PFSK-1 (cell line): Measurements from ENCODE around the gene LMX1A. TPM values are rescaled to one million over a fixed set of nuclear protein-coding genes. Genes with fewer than 3 reads are reported as not detected.

Experiments
- FOXP2 ChIP-seq: optimal IDR thresholded peaks from 2 replicates; pipeline ENCODE3; 2011; ENCODE audit warnings: borderline replicate concordance, control low read depth, inconsistent platforms; ENCODE audit not compliant: insufficient read depth; ENCODE audit errors: extremely low read length, extremely low read depth
- POLR2AphosphoS5 ChIP-seq: IDR thresholded peaks from 2 replicates; pipeline ENCODE4 v1.6.1; 2012; ENCODE audit warnings: low read depth, mild to moderate bottlenecking, control low read depth, low read length, moderate library complexity
- REST ChIP-seq, 2 experiments: IDR thresholded peaks; 2 replicates each; pipeline versions ENCODE4 v1.6.1 to v1.8.0; 2011 to 2012; ENCODE audit warnings: low read depth in 2 of 2, low read length in 2 of 2, control low read depth in 1 of 2, inconsistent platforms in 1 of 2, mild to moderate bottlenecking in 1 of 2, moderate library complexity in 1 of 2; ENCODE audit not compliant: insufficient read depth in 1 of 2
- SIN3A ChIP-seq: IDR thresholded peaks from 2 replicates; pipeline ENCODE4 v1.6.1; 2012; ENCODE audit warnings: mild to moderate bottlenecking, low read length, moderate library complexity, borderline replicate concordance; ENCODE audit not compliant: insufficient read depth
- TAF1 ChIP-seq: IDR thresholded peaks from 2 replicates; pipeline ENCODE4 v1.6.1; 2012; ENCODE audit warnings: low read length, control low read depth, borderline replicate concordance; ENCODE audit not compliant: insufficient read depth
- polyA plus RNA-seq: library from polyadenylated mRNA; unstranded; fragments of >200 nt; gene quantifications from one replicate; pipeline ENCODE4 v1.2.1, GENCODE V29; 2012; ENCODE audit warnings: low read depth, missing spikeins; ENCODE audit not compliant: insufficient read length

Gene LMX1A
- polyA plus RNA-seq, result not detected

DNA sequence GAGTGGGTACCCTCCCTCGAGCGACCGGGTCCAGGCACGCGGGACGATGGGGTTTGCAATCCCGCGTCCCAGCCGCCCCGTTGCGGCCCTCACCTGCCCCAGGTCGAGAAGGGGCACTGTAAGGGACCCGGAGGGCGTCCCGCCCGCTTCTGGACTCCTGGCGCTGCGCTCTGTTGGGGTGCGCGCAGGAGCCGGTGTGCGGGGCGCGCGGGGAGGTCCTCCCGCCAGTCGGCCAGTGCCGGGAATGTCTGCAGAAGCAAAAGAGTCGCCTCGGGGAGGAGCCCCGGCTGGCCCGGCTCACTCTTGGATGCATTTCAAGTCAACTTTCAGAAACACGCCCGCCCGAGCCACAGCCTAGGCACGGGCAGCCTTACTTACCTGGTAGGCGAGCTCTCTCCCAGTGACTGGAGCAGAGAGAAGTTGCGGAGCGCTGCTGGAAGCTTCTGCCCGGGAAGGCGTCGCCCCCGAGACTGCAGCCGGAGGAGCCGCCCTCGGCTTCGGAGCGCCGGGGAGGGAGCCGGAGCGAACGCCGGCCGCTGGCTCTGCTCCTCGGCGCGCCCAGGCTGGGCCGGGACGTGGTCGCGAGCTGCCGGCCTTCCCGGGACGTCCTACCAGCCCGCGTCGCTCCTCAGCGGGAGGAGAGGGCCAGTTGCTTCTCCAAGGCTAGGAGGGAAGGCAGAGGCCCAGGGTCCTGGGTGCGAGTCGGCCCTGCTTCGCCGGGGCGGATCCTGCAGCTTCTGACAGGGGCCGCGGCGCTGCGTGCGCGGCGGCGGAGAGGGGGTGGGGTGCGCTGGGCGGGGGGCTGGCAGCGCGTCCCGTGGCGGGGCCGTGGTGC is at the start of gene LMX1A:
Gene LMX1A, minus strand, starts transcription at position 739 of the 835 bp plus-strand sequence. CDS start 1,156 bp downstream, outside the sequence.
- TF ChIP-seq FOXP2 (no peak), TAF1 (no peak), REST (IDR thresholded peaks at IDR 0.05; ENCODE audit: insufficient read depth in 1 of 2, low read depth in 2 of 2, low read length in 2 of 2) (no peak), POLR2AphosphoS5 (no peak), SIN3A (no peak)

DNA sequence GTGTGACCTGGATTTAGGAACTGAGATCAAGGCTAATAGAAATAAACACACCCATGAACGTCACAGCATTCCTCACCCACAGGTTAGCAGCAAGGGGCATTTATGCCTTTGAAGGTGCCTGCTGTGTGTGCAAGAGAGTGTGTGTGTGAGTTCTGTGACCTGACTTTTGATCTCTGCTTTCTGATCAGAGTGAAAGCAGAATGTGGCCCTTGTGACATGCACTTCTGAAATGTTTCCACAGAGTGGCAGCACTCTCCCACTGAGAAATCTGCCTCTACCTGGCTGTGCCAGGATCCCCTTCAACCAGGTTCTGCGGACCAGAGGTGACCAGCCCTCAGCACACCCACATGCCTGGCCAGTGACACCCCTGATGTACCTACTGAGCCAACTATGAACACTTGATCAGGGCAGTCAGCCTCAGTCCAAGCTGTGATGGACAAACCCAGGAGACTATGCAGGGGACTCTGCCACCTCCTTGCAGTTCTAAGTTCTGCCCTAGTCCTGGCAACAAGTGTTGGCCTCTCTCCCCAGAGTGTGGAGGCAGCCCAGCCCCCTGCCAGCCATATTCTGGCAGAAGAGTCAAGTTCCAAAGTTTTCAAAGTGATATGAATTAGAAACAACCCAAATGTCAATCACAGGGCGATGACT is 47.4 kb upstream of the LMX1A start:
- no peak for TF ChIP-seq SIN3A
- no peak for TF ChIP-seq TAF1
- no peak for TF ChIP-seq FOXP2
- no peak for TF ChIP-seq REST (IDR thresholded peaks at IDR 0.05; ENCODE audit: insufficient read depth in 1 of 2, low read depth in 2 of 2, low read length in 2 of 2)
- no peak for TF ChIP-seq POLR2AphosphoS5

DNA sequence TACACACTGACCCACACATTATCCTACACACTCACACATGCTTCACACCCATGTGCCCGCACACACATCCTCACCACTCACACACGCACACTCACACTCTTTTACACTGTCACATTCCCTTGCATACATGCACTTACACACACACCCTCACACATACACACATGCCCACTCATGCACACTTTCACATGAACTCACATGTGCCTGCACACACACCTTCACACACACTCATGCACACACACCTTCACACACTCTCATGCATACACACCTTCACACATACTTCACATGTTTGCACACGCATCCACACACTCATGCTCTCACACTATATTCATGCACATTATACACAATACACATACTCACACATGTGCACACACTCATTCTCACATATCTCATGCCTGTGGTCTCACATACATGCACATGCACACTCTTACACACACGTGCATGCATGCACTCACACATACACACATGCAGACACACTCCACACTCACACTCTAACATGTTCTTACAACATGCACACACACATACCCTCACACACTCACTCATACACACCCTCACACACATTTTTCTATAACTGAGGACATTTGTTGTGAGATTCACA is 46.1 kb upstream of the LMX1A start:
- no peak for TF ChIP-seq FOXP2
- TF ChIP-seq POLR2AphosphoS5, result no peak
- TF ChIP-seq SIN3A, result no peak
- TF ChIP-seq TAF1, result no peak

DNA sequence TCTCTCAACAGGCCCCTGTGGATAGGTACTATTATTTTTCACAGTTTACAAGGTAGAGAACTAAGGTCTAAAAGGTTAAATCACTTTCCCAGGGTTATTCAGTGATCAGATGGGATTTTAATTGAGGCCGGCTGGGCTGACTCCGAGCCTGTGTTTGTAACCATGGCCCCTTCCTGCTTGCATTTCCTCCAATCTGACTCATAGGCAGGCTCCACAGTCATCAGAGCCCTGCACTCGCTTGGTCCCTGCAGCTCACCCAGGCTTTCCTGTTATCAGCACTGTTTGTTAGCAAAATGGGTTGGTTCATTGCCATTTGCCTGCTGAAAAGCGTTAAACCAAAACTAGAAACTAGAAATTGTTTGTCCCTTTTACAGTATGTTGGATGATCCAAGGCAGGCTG is 41.4 kb upstream of the LMX1A start:
- no peak for TF ChIP-seq REST (IDR thresholded peaks at IDR 0.05; ENCODE audit: insufficient read depth in 1 of 2, low read depth in 2 of 2, low read length in 2 of 2)
- peak; percentile 33 for TF ChIP-seq FOXP2

DNA sequence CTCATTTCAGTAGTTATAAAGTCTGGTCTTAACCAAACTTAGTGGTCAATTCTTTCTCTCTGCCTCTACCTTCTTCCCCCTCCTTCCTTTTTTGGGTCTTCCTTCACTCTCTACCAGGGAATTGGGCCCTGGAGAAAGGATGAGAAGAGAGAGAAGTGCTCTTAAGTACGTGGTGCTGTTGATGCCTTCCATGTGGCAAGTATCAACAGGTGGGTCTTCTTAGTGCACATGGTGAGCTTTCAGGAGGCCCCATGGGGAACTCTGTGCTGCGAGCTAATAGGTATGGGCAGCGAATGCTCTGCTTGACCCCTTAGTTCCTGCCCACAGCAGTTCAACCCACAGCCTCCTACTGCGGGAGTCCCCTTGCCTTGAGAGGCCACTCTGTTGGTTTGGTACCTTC is 39.4 kb upstream of the LMX1A start:
- TF ChIP-seq TAF1 (no peak), FOXP2 (no peak)

- TF ChIP-seq TAF1, result no peak
- TF ChIP-seq SIN3A, result no peak
- TF ChIP-seq FOXP2, result no peak
- TF ChIP-seq POLR2AphosphoS5, result no peak
- TF ChIP-seq REST (IDR thresholded peaks at IDR 0.05; ENCODE audit: insufficient read depth in 1 of 2, low read depth in 2 of 2, low read length in 2 of 2), result no peak
These were observed 39.0 kb upstream of the LMX1A start for GRCh38 chr1:165395478-165395877.
